ENCODE results near the gene RNU4-1. TPM values are rescaled to one million over a fixed set of nuclear protein-coding genes. Genes with fewer than 3 reads are reported as not detected.

RNU4-1 gene
- polyA plus RNA-seq (2013, experiment 1 of 2): not detected
- polyA plus RNA-seq (2013, experiment 2 of 2): not detected

DNA sequence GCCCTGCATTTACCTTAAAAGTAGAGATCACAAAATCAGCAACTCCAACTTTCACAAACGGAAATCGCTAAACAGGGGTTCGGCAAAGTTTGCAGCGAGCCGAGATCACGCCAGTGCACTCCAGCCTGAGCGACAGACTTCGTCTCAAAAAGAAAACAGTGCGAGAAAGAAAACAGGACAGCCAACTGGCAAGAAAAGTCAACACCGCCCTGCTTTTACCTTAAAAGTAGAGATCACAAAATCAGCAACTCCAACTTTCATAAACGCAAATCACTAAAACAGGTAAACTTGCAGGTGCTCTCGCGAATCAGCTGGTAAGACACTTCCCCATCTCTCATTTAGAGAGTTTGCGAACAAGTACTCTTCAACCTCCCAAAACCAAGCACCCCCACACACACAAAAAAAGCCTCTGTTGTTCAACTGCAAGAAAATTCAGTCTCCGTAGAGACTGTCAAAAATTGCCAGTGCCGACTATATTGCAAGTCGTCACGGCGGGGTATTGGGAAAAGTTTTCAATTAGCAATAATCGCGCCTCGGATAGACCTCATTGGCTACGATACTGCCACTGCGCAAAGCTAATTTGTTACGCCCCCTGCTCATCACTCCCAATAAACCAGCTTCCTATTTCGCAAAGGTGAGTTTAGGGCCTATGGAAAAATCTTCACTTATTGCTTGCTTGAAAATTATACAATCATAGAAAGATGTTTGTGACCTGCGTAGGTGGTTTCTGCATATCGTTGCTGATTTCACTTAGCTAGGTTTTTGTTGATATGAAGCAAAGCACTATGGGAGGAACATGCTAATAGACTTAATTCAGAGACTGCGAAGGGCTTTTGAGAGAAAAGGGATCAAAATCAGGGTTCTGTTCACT is at the start of gene RNU4-1:
TSS of gene RNU4-1 (minus strand) at position 577 of the 871 bp plus-strand sequence.
- DNase-seq: peak; percentile 98
- Histone ChIP-seq H4K8ac (ENCODE audit: low read length) (peak within 1 kb of the TSS; percentile 77), H3K23ac (ENCODE audit: low read length in 2 of 2) (no peak within 1 kb of the TSS), H3K4ac (ENCODE audit: low read depth in 1 of 2, low read length in 2 of 2) (no peak within 1 kb of the TSS), H2BK15ac (ENCODE audit: low read depth, poor library complexity, severe bottlenecking) (no peak within 1 kb of the TSS), H3K79me1 (replicated peaks; ENCODE audit: low read length, poor library complexity, severe bottlenecking) (no peaks in the 10 kb centered on the region), H3K27ac (ENCODE audit: low read length, poor library complexity, severe bottlenecking) (peak within 1 kb of the TSS; percentile 100), H3K27me3 (ENCODE audit: control insufficient read depth in 1 of 2, insufficient read depth in 1 of 2, low read length in 2 of 2) (no peaks in the 10 kb centered on the region), H3K9ac (ENCODE audit: low read length) (peak within 1 kb of the TSS; percentile 92), H3K9me3 (ENCODE audit: control insufficient read depth, low read length) (no peaks in the 10 kb centered on the region), H3K4me1 (ENCODE audit: control insufficient read depth, insufficient read depth, low read depth, low read length) (peaks cover 7% of the 10 kb centered on the region), H2AK5ac (ENCODE audit: low read length, severe bottlenecking) (no peak within 1 kb of the TSS), H3K18ac (ENCODE audit: low read depth in 1 of 2, low read length in 2 of 2) (peak within 1 kb of the TSS; percentile 3 to 100), H4K91ac (ENCODE audit: low read length) (peak within 1 kb of the TSS; percentile 50), H3K4me2 (ENCODE audit: low read length, poor library complexity, severe bottlenecking) (peak within 1 kb of the TSS; percentile 71), H2BK120ac (ENCODE audit: low read depth, low read length) (peak within 1 kb of the TSS; percentile 49), H3K36me3 (ENCODE audit: control insufficient read depth in 1 of 2, insufficient read depth in 2 of 2, low read depth in 1 of 2, low read length in 2 of 2) (no peaks in the 10 kb centered on the region), H2BK5ac (ENCODE audit: low read depth, low read length, poor library complexity, severe bottlenecking) (peak within 1 kb of the TSS; percentile 100), H3K14ac (ENCODE audit: low read length in 2 of 2) (no peak within 1 kb of the TSS), H2AFZ (ENCODE audit: low read depth, low read length) (no peak within 1 kb of the TSS), H3K4me3 (ENCODE audit: insufficient read depth in 1 of 2, low read depth in 1 of 2, low read length in 2 of 2) (peak within 1 kb of the TSS; percentile 52 to 88), H2BK12ac (ENCODE audit: low read length in 2 of 2) (no peak within 1 kb of the TSS)
- WGBS: under 1% methylated on average over 26 of the region's 29 CpGs

DNA sequence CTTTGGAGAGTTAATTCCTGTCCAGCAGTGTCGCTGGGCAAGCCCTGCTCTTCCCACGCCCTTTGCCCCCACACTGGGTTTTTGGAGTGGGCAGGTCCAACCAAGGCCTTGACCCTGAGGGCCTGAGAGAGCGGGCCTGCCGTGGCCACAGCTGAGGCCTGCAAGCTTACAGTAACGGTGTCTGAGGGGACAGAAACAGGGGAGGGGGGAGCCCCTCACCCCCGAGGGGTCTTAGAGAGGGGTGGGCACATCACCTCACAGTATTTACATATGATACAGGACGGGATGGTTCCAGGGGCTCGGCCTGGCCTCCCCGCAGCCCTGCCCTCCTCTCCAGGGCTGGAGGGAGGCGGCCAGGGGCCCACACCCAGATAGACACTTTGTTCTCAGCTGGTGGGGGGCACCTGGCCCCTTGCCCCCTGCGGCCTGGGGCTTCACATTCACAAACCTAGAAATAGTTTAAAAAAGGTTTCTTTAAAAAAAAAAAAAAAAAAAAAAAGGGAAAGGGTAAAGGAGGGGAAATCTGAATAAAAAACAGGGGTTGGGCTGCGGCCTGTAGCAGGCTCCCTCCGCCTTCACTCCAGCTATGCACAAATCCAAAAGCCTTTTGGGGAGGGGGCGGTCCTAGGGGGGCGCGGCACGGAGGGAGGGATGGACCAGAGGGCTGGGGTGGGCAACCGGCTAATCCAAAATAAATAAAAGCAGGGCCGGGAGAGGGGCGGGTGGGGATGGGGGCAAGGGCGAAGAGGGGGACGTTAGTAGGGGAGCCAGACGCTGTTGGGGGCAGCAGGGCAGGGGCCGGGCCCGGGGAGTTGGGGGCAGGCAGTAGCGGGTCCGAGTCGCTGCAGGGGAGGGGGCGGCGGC is 49.4 kb upstream of the RNU4-1 start:
- Histone ChIP-seq H3K9ac (ENCODE audit: low read length) (no peak overlapping the region), H3K4me1 (ENCODE audit: control insufficient read depth, insufficient read depth, low read depth, low read length) (no peaks in the 10 kb centered on the region), H3K79me1 (replicated peaks; ENCODE audit: low read length, poor library complexity, severe bottlenecking) (no peaks in the 10 kb centered on the region), H3K27me3 (ENCODE audit: control insufficient read depth in 1 of 2, insufficient read depth in 1 of 2, low read length in 2 of 2) (peaks cover 2 to 28% of the 10 kb centered on the region in 2 experiments), H3K4me2 (ENCODE audit: low read length, poor library complexity, severe bottlenecking) (no peak overlapping the region), H2BK12ac (ENCODE audit: low read length in 2 of 2) (no peak overlapping the region), H3K4me3 (ENCODE audit: insufficient read depth in 1 of 2, low read depth in 1 of 2, low read length in 2 of 2) (no peak overlapping the region), H4K91ac (ENCODE audit: low read length) (peak overlapping the region; percentile 80), H2BK15ac (ENCODE audit: low read depth, poor library complexity, severe bottlenecking) (no peak overlapping the region), H2AK5ac (ENCODE audit: low read length, severe bottlenecking) (no peak overlapping the region), H3K36me3 (ENCODE audit: control insufficient read depth in 1 of 2, insufficient read depth in 2 of 2, low read depth in 1 of 2, low read length in 2 of 2) (no peaks in the 10 kb centered on the region), H3K18ac (ENCODE audit: low read depth in 1 of 2, low read length in 2 of 2) (no peak overlapping the region), H3K9me3 (ENCODE audit: control insufficient read depth, low read length) (peaks cover 7% of the 10 kb centered on the region), H2BK5ac (ENCODE audit: low read depth, low read length, poor library complexity, severe bottlenecking) (no peak overlapping the region), H2AFZ (ENCODE audit: low read depth, low read length) (peak overlapping the region; percentile 39), H3K23ac (ENCODE audit: low read length in 2 of 2) (no peak overlapping the region), H4K8ac (ENCODE audit: low read length) (no peak overlapping the region), H3K14ac (ENCODE audit: low read length in 2 of 2) (no peak overlapping the region), H3K4ac (ENCODE audit: low read depth in 1 of 2, low read length in 2 of 2) (no peak overlapping the region), H3K27ac (ENCODE audit: low read length, poor library complexity, severe bottlenecking) (no peak overlapping the region), H2BK120ac (ENCODE audit: low read depth, low read length) (no peak overlapping the region)
- no peak for DNase-seq
- 65% methylated on average over 26 of the region's 30 CpGs for WGBS

DNA sequence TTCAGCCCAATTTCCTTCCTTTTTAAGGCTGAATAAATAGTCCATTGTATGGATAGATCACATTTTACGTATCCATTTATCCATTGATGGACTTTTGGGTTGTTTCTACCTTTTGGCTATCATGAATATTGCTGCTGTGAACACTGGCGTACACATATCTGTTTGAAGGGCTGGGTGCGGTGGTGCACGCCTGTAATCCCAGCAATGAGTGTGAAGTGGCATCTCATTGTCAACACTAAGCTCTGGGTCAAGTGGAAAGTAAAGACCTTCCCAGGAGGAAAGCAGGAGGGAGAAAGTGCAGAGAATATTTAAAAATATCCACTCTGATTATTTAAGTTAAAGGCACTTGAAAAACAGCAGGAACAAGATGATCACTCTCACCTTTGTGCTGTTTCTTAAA is 46.2 kb upstream of the RNU4-1 start:
- H2BK120ac ChIP-seq (ENCODE audit: low read depth, low read length): no peak overlapping the region
- H4K91ac ChIP-seq (ENCODE audit: low read length): no peak overlapping the region
- WGBS: 91% methylated on average over 4 of the region's 4 CpGs

DNA sequence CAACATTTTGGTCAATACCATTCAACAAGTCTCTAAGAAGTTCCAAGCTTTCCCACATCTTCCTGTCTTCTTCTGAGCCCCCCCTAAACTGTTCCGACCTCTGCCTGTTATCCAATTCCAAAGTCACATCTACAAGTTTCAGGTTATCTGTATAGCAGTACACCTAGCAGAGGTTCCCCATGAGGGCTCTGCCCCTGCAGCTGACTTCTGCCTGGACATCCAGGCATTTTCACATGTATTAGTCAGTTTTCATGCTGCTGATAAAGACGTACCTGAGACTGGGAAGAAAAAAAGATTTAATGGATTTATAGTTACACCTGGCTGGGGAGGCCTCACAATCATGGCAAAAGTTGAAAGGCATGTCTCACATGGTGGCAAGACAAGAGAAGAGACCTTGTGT is 44.7 kb upstream of the RNU4-1 start:
- no peak overlapping the region for H2BK15ac ChIP-seq (ENCODE audit: low read depth, poor library complexity, severe bottlenecking)
- no peak overlapping the region for H2AFZ ChIP-seq (ENCODE audit: low read depth, low read length)
- H2BK12ac ChIP-seq (ENCODE audit: low read length in 2 of 2): no peak overlapping the region
- no peak overlapping the region for H3K14ac ChIP-seq (ENCODE audit: low read length in 2 of 2)
- no peak overlapping the region for H2BK120ac ChIP-seq (ENCODE audit: low read depth, low read length)
- peaks cover 8% of the 10 kb centered on the region for H3K9me3 ChIP-seq (ENCODE audit: control insufficient read depth, low read length)
- no peak overlapping the region for H3K23ac ChIP-seq (ENCODE audit: low read length in 2 of 2)
- no peak overlapping the region for H4K91ac ChIP-seq (ENCODE audit: low read length)
- H3K79me1 ChIP-seq (replicated peaks; ENCODE audit: low read length, poor library complexity, severe bottlenecking): no peaks in the 10 kb centered on the region
- H3K27ac ChIP-seq (ENCODE audit: low read length, poor library complexity, severe bottlenecking): no peak overlapping the region
- no peak overlapping the region for H3K4me2 ChIP-seq (ENCODE audit: low read length, poor library complexity, severe bottlenecking)
- no peaks in the 10 kb centered on the region for H3K4me1 ChIP-seq (ENCODE audit: control insufficient read depth, insufficient read depth, low read depth, low read length)
- H3K18ac ChIP-seq (ENCODE audit: low read depth in 1 of 2, low read length in 2 of 2): no peak overlapping the region
- no peak overlapping the region for H4K8ac ChIP-seq (ENCODE audit: low read length)
- H3K9ac ChIP-seq (ENCODE audit: low read length): no peak overlapping the region
- DNase-seq: no peak
- H3K27me3 ChIP-seq (ENCODE audit: control insufficient read depth in 1 of 2, insufficient read depth in 1 of 2, low read length in 2 of 2): peaks cover 0 to 22% of the 10 kb centered on the region in 2 experiments
- no peak overlapping the region for H2BK5ac ChIP-seq (ENCODE audit: low read depth, low read length, poor library complexity, severe bottlenecking)
- H3K4ac ChIP-seq (ENCODE audit: low read depth in 1 of 2, low read length in 2 of 2): no peak overlapping the region
- no peak overlapping the region for H3K4me3 ChIP-seq (ENCODE audit: insufficient read depth in 1 of 2, low read depth in 1 of 2, low read length in 2 of 2)
- WGBS: 68% methylated on average over 2 of the region's 2 CpGs
- H2AK5ac ChIP-seq (ENCODE audit: low read length, severe bottlenecking): no peak overlapping the region
- H3K36me3 ChIP-seq (ENCODE audit: control insufficient read depth in 1 of 2, insufficient read depth in 2 of 2, low read depth in 1 of 2, low read length in 2 of 2): no peaks in the 10 kb centered on the region

More for the DNA sequence above, 46.2 kb upstream of the RNU4-1 start:
- Histone ChIP-seq H2BK15ac (ENCODE audit: low read depth, poor library complexity, severe bottlenecking) (no peak overlapping the region), H3K14ac (ENCODE audit: low read length in 2 of 2) (no peak overlapping the region), H3K4me3 (ENCODE audit: insufficient read depth in 1 of 2, low read depth in 1 of 2, low read length in 2 of 2) (no peak overlapping the region), H3K27me3 (ENCODE audit: control insufficient read depth in 1 of 2, insufficient read depth in 1 of 2, low read length in 2 of 2) (peaks cover 0 to 24% of the 10 kb centered on the region in 2 experiments), H3K4me1 (ENCODE audit: control insufficient read depth, insufficient read depth, low read depth, low read length) (no peaks in the 10 kb centered on the region), H2AFZ (ENCODE audit: low read depth, low read length) (no peak overlapping the region), H3K79me1 (replicated peaks; ENCODE audit: low read length, poor library complexity, severe bottlenecking) (no peaks in the 10 kb centered on the region), H3K18ac (ENCODE audit: low read depth in 1 of 2, low read length in 2 of 2) (no peak overlapping the region), H4K8ac (ENCODE audit: low read length) (no peak overlapping the region), H3K4ac (ENCODE audit: low read depth in 1 of 2, low read length in 2 of 2) (no peak overlapping the region), H2BK5ac (ENCODE audit: low read depth, low read length, poor library complexity, severe bottlenecking) (no peak overlapping the region), H3K27ac (ENCODE audit: low read length, poor library complexity, severe bottlenecking) (no peak overlapping the region), H3K23ac (ENCODE audit: low read length in 2 of 2) (no peak overlapping the region), H2BK12ac (ENCODE audit: low read length in 2 of 2) (no peak overlapping the region), H3K4me2 (ENCODE audit: low read length, poor library complexity, severe bottlenecking) (no peak overlapping the region), H3K9me3 (ENCODE audit: control insufficient read depth, low read length) (peaks cover 8% of the 10 kb centered on the region), H3K9ac (ENCODE audit: low read length) (no peak overlapping the region), H2AK5ac (ENCODE audit: low read length, severe bottlenecking) (no peak overlapping the region), H3K36me3 (ENCODE audit: control insufficient read depth in 1 of 2, insufficient read depth in 2 of 2, low read depth in 1 of 2, low read length in 2 of 2) (no peaks in the 10 kb centered on the region)
- no peak for DNase-seq
